GM19035 (cell line): ENCODE data around the gene IL17RC.

Experiments used
- ATAC-seq: cut with Tn5 transposase; IDR thresholded peaks from one replicate; pipeline ENCODE4 v1.9.1; 2021; ENCODE audit not compliant: unreplicated experiment

The IL17RC gene

GRCh38 chr3:9976721-9977709, 60.1 kb downstream of the IL17RC start:
- ATAC-seq: no peak

DNA sequence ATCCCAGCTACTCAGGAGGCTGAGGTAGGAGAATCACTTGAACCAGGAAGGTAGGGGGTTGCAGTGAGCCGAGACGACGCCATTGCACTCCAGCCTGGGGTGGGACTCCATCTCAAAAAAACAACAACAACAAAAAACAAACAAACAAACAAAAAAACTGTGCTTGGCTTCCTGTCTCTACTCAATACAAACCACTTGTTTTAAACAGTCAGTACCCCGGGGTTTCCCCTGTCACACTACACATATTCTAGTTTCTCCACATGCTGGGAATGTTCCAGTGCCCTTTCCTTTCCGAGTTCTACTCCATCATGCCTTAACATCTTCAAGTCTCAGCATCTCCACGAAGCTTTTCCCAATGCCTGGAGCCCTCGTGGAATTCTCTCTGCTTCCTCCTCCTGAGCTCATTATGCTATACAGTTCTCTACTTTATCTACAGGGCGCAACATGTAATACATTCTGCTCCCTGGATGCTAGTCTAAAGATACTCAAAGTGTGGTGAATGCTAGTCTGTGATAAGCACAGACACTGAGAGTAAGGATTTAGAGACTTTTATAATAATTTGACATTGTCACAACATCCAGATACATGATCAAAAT, 61.9 kb downstream of the IL17RC start:
- no peak for ATAC-seq

- no peak for ATAC-seq
Measured at GRCh38 chr3:9980251-9980650, 63.4 kb downstream of the IL17RC start.
